ENCODE measurements around the gene ANKRA2.
"Not testable (repeated sequence)": the region's sequence is repeated elsewhere in the genome, so short reads cannot be mapped to it uniquely, and the experiment has no call there.

ANKRA2 gene

DNA sequence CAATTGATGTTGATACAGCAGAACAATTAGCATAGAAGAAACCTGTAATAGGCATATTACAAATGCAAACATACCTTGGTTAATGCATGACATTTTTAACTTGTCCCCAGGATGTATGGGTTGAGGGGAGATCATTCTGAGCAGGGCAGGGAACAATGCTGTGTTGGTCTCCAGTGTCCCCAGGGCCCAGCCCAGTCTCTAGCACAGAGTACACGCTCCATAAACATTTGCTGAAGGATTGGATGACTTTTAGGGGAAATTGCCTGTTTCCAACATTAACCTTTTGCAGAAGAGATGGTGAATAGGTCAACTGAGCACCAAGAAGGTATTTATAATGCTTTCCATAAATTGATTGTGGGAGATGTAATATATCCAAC is 20.0 kb downstream of the ANKRA2 start:
- DNase-seq: no peak

DNA sequence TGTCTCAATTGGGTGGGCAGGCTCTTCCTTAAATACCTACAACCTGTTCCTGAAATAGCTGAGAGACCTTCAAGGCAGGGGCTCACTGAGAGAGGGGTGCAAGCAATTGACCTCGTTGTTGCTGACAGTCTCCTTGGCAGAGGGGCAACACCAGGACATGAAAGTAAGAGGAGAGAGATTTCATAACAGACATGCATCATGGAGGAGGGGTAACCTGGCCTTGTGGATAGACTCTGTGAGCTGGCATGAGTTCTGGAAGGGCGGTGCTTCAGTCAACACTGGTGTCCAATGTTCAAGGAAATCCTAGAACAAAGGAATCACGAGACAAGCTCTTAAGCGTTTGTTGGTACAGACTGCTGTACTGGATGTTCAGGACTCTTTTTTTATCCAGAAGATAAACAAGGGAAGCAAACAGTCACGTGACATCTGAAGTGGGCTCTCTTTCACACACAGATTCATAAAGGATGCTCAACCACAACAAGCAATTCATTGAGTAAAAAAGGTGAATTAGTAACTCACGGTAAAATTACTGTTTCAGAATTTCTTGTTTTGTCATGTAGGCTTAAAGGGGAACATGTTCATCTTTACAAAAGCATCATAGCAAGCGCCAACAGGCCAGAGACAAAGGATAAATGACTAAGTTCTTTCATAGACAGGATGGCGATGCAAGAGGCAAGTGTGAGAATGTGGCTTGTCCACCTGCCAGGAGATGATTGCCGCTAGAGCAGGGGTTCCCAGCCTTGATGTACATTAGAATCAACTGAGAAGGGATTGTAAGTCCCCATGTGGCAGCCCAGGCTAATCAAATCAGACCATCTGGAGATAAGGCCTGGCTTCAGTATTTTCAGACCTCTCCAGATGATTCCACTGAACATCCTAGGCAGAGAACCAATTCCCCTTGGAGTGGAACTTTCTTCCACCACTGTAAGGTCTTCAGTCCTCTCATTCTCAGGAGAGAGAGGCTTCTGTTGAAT is 20.7 kb downstream of the ANKRA2 start:
- DNase-seq: no peak

DNA sequence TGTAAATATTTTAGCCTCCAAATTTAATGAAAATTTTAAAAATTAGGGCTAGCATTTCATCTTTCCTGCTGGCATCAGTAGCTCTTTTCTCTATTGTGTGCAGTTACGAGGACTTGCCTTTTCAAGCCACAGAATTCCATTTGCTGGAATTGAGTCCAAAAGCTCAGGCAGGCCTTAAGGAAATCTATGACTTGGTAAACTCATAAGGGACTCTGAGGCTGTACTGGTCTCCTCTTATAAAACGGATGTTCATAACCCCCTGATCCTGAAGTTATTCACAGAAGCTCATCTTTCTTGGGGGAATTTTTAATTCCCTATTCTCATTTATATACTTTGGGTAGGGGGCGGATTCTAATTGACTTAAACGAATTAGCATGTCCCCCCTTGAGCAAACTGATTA is 23.4 kb downstream of the ANKRA2 start:
- no peak for DNase-seq

DNA sequence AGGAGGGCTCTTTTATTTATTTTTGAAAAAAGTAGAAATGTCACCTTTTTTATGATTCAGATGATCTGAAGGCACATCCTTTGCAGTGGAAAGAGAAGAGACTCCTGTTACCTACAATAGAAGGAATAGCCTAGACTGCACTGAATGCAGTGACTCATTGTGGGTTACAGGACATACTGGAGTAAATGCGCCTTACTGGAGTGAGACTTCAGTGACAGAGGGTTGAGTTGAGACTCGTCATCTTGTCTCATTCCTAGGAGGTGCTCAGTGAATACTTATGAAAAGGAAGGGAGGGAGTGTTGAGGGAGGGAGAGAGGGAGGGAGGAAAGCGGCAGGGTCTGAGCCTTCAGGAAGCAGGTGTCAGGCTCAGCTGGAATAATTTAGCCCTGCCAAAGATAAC is 25.2 kb downstream of the ANKRA2 start:
- DNase-seq: no peak

DNA sequence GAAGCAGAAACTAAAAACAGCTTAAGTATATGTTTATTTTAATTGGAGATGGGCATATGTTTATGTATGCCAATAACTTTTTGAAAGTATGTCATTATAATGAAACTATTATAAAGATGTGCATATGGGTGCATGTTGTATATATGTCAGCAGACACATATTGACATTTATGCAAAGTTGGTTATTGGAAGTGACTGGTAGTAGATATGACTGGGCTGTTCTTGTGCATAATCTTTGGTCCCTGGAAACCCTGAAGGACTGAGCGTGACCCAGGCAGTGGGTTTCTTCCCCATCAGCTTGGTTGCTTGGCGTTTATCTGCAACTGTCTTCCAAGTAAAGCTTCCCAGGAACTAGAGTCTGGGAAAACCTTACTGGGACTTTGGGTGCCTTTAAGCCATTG is 25.7 kb downstream of the ANKRA2 start:
- no peak for DNase-seq

DNA sequence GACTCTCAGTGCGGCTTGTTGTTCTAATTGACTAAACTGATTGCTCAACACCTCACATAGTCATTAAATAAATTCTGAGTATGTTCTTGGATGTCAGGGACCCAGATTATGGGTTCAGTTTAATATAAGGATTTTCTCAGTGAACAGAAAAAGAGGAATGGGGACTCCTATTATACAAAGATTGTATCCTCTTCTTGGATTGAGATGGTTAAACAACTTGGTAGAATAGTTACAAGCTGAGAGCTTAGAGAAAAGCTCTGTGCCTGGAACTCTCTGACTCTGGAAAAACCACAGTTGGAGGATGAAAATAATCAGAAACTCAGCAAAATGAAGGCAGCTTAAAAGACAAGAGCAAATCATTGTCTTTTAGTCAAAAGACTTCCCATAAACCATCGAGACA is 30.5 kb downstream of the ANKRA2 start:
- no peak for DNase-seq

DNA sequence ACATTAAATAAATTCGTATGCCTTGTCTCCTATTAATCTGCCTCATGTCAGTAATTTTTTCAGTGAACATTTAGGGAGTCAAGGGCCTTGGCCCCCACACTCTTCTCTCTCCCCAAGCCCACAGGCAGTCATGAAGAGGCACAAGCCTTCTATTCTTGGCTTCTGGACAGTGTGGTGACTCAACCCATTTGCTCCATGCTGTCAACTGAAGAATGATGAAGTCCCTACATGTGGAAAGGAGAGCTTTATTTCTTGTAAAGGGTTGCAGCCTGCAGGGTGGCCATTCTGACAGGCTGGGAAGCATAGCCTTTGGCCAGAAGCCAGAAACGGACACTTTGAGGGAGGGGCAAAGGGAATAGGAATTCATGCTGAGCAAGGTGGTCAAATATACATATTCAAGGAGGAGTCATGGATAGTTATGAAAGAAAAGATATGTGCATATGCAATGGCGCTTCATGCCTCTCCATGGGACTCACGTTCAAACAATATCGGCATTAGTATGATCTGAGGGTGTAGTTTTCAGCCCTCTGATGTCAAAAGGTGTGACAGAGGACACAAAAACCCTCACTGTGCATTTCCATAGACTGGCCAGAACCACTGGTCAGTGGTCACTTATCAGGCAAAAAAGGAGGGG is 31.3 kb downstream of the ANKRA2 start:
- no peak for DNase-seq

DNA sequence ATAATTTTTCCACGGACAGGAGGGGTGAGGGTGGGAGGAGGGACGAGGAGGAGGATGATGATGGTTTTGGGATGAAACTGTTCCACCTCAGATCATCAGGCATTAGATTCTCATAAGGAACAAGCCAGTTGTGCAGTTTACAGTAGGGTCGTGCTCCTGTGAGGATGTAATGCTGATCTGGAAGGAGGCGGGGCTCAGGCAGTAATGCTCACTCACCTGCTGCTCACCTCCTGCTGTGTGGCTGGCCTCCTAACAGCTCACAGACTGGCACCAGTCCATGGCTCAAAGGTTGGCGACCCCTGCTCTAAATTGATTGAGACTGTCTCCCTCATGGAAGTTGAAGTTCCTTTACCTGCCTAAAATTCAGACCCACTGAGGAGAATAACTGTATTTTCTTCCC is 33.2 kb downstream of the ANKRA2 start:
- DNase-seq: no peak

DNA sequence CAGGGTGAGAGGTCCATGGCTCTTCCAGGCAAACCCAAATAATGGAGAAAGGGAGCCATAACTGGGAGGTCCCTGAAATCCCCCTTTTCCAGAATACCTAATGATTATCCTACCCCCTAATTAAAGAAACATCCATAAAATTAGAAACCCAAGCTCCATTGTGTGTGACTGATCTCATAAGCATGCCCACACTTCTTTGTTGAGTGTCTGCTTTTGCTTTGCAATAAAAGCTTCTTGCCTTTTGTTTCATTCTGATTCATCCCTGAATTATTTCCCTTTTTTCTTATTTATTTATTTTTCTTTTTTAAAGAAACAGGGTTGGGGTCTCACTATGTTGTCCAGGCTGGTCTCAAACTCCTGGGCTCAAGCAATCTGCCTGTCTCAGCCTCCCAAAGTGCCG is 34.1 kb downstream of the ANKRA2 start:
- no peak for DNase-seq

DNA sequence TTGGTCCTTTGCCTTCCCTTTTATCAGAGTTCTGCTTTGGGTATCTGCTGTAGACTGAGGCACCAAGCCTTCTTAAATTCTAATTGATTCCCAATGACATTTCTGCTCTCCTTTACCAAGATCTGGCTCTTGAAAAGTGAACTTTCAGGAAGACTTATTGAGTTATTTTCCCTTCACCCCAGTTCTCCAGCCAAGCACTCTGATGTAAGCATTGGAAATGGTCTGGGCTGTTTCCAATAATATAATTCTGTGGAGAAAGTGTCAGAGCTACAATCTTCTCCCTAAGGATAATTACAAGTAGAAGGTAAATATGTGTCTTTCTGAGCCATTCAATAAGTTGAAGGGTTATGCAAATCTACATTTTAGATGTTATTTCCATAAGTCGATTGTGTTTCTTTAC is 36.4 kb downstream of the ANKRA2 start:
- no peak for DNase-seq

DNA sequence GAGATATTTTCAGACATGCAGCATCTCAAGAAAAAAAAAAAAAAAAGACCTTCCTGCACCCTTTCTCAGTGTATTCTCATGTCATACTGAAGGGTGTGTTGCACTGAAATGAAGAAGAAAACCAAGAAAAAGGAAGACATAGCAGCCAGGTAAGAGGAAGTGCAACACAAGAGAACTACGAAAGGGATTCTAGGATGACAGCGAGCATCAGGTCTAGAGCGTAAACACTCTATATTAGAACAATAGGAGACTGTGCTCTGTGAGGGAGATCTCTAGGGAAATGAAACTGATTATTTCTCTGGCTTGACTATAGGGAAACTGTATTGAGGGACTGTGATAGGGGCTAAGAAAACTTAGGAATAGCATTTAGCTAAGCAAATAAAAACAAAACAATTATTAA is 37.2 kb downstream of the ANKRA2 start:
- no peak for DNase-seq

DNA sequence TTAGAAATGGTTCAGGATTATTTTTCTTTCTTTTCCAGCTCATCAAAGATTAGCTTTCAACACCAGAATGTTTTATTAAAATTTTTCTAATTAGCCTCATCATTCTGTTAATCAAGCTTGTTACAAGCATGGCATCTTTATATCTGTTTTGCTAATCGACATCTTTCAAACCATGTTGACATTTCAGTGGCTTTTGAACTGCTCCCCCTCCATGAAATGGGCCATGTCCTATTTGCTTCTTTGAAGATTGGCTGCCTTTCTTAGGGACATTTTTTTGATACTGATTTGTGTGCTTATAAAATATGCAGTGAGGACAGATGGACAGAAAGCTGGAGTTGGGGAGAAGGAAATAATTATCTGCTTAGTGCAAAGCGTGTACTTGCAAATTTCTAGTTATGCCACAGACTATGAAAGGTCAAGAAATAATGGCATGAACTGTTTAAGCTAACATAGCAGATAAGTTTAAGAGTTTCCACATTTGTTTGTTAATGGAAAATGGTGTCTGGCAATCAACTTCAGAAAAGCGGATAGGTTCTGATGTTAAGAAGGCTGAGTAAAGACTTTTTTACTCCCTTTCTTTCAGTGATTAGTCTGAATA is 39.7 kb downstream of the ANKRA2 start:
- no peak for DNase-seq

DNA sequence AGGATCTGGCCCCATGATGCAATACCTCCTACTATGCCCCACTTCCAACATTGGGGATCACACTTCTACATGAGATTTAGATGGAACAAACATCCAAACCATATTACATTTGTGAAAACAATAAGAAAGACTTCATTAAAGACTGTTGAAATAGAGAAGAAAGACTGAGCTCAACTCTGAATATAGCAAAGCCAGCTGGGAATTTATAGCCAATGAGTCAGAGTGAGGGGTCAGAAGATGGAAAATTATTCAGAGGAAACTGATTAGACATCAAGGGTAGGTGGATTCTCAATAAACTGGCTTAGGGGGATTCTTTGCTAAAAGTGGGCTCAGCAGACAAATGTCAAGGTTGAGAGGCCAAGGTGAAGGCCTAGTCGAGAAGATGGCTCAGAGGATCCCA is 41.6 kb downstream of the ANKRA2 start:
- no peak for DNase-seq

DNA sequence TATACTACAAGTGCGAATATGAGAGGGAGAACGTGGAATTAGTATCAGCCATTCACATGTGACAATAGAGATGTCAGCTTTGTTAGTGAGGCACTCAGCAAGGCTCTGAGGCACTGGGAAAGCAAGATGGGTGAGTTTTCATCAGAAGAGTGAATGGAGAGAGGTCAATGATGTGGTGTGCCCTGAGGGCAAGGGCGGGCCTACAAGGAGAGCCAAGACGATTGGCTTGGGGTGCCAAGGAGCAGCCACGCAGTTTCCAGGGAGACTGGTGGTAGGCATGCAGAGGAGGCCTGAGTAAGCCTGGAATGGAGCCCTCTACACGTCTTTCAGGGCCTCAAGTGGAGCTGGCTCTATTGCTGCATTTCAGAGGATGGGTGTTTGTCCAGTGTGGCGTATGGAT is 42.5 kb downstream of the ANKRA2 start:
- no peak for DNase-seq

DNA sequence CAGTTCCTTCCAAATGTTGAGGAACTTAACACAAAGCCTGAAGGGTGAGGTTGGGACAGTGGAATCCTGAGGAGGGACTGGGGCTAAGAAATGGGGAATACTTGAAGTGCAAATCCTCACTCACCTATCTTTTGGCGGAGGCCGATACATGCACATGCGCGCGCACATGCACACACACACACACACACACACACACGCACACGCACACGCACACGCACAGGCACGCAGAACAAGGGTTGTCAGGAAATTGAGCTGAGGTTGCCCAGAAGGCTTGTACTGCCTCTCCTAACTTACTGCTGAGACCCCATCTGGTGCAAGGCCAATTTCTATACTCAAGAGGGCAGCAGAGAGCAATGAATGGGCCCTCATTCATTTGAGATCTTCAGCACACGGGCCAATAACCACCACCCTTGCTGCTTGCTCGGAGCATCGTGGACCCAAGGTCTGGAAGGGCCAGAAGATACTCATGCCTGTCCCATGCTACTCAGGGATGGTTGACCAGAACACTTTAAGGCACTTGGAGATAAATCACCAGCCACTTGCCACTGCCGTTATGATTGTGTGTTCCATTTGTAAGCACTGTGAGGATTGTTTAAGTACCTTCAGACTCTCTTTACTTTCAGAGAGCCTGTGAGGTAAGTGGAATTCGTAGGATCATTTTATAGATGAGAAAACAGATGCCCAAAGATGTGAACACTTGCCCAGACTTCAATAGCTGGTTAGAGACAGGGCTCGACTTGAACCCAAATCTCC is 45.7 kb downstream of the ANKRA2 start:
- peak; percentile 84 for DNase-seq

DNA sequence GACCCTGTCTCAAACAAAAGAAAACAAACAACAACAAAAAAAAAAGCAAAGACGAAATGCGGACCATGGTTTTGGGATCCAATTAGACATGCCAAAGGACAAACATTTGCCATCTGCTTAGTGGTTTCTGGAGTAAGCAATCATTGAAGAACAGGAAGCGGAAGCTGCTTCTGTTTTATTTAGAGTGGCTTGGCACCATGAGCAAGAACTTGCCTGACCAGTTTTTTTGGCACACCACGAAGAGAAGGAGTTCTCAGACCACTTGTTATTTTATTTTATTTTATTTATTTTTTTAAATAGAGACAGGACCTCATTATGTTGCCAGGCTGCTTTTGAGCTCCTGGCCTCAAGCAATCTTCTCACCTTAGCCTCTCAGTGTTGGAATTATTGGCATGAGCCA is 50.2 kb downstream of the ANKRA2 start:
- no peak for DNase-seq

DNA sequence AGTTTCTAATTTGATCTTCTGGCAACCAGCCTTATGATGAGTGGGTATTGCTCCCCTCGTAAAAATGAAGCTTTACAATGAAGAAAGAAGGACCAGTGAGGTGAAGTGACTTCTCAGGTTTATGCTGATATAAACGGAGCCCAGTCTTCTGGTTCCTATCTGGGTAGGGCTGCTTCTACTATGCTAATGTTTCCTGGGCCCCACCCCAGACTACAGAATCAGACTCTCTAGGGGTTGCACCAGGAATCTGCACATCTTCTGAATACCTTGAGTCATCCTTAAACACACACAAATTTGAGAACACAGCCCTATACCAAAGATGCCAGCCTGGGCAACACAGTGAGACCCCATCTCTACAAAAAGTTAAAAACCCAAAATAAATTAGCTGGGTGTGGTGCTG is 51.0 kb downstream of the ANKRA2 start:
- no peak for DNase-seq

DNA sequence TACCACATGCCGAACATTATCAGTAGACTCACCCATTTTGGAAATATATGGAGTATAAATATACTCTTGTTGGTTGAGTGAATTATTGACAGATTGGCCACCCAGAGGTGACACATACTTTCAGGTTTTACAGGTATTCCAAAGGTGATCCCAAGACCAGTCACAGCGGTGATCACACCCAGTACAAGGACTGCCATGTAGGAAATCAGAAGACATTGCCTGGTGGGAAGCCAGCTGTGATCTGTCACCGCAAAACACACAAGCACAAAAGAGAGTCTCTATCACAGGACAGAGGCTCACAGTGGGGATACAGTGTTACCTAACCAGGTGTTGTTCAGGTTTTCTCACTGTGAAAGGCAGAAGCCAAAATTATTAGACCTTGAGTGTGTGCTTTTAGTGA is 51.4 kb downstream of the ANKRA2 start:
- DNase-seq: no peak

DNA sequence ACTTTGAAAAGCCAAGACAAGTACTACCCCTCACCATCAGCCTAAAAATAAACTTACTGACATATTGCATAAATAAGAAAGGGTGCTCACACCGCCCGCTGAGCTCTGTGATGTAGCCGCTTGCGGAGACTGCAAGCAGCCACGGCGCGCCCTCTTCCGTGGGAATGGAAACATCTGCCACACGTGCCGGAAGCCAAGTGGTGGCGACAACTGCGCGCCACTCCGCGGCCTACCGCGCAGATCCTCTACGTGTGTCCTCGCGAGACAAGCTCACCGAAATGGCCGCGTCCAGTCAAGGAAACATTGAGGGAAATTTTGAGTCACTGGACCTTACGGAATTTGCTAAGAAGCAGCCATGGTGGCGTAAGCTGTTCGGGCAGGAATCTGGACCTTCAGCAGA is 56.9 kb downstream of the ANKRA2 start:
- DNase-seq: not testable (repeated sequence)

DNA sequence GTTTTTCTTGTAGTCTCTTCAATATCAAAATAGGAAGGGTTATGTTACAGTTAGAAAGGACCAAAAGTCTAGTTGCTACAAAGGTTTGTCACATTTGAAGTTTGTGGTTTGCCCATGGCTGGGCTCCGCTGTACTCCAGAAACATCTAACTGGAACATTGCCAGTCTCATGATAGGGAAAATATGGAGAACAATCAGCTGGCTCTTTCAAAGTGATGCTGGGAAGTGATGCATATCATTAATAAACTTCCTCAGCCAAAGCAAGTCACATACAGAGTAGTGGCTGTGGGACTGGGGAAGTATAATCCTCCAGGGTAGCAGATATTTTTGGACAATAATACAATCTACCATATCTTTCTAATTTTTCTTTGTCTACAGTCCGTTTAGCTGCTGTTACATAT is 58.4 kb downstream of the ANKRA2 start:
- no peak for DNase-seq

DNA sequence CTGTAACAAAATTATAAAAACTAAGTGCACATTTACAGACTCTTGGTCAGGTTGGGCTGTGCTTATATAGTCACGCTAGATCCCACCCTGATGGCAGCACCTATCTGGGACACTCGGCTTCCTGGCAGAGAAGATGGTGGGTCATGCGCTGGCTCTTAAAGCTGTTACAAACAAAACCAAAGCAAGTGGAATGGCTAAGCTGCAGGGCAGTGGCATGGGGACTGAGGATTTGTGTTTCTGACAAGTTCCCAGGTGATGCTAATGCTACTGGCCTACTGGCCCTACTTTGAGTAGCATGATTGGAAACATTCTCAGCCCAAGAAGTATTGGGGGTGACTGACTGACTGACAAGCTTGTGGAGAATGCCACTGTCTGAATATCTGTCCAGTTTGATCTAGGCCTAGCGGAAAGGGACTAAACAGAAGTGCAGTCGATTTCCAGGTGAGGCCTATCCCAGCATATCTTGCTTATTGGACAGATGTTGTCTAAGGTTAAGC is 58.9 kb downstream of the ANKRA2 start:
- no peak for DNase-seq

Measured in CD4-positive, alpha-beta T cell treated with Interleukin-21 for 1 hour (primary cell).